ENCODE results near the gene CYS1. TPM values are rescaled to one million over a fixed set of nuclear protein-coding genes. Genes with fewer than 3 reads are reported as not detected.
A peak's percentile ranks its signal among the peaks of the same experiment; 100 is the strongest.

The CYS1 gene
- total RNA-seq, 1 experiment from 2014 or later = 1.2 TPM

GRCh38 chr2:10097352-10098148 lies 17.3 kb upstream of the CYS1 start:
- ATAC-seq = peak; percentile 96
- Mint-ChIP-seq H3K27me3 (ENCODE audit: low read depth) (peaks cover under 1% of the 10 kb centered on the region; the same call in 1 of the 2 replicates), H3K9me3 (peaks cover 3% of the 10 kb centered on the region), H3K4me3 (no peak overlapping the region), H3K27ac (no peak overlapping the region), H3K4me1 (peaks cover 31% of the 10 kb centered on the region), H3K36me3 (no peaks in the 10 kb centered on the region)
- POLR2A ChIA-PET = interaction anchor here (0.5 to 1.1 kb wide), 3 partner anchors 25 to 697 kb away, joined by 4 to 5 read pairs (median 5); no protein-coding TSS in a partner anchor
- CTCF ChIA-PET = interaction anchor here (0.5 to 3.9 kb wide), 54 partner anchors 9 to 846 kb away, joined by 3 to 166 read pairs (median 5); partner anchors contain the start of genes CYS1 and KLF11
- peak; percentile 85; the same call in 1 of the 2 replicates for TF ChIP-seq CTCF (IDR thresholded peaks at IDR 0.05)
- no peak for TF ChIP-seq ZNF671 (CRISPR knock-in tag; IDR thresholded peaks at IDR 0.05)
- DNase-seq (ENCODE audit: low spot score) = peak; percentile 82

GRCh38 chr2:10096641-10097040 lies 16.4 kb upstream of the CYS1 start:
- peaks cover 31% of the 10 kb centered on the region for H3K4me1 Mint-ChIP-seq
- CTCF ChIA-PET = interaction anchor here (0.5 to 3.9 kb wide), 50 partner anchors 10 to 845 kb away, joined by 3 to 166 read pairs (median 5); partner anchors contain the start of genes CYS1 and KLF11
- no peak for DNase-seq (ENCODE audit: low spot score)
- peaks cover 8% of the 10 kb centered on the region for H3K27me3 Mint-ChIP-seq (ENCODE audit: low read depth)
- ATAC-seq = no peak
- POLR2A ChIA-PET = interaction anchor here (0.5 to 1.1 kb wide), 2 partner anchors 24 to 697 kb away, joined by 4 to 5 read pairs; no protein-coding TSS in a partner anchor
- no peak overlapping the region for H3K27ac Mint-ChIP-seq
- TF ChIP-seq RORB (CRISPR knock-in tag; IDR thresholded peaks at IDR 0.05) (no peak), JAZF1 (CRISPR knock-in tag; IDR thresholded peaks at IDR 0.05) (no peak), ZNF671 (CRISPR knock-in tag; IDR thresholded peaks at IDR 0.05) (no peak), ZNF423 (CRISPR knock-in tag; IDR thresholded peaks at IDR 0.05) (no peak), ZNF219 (CRISPR knock-in tag; IDR thresholded peaks at IDR 0.05; ENCODE audit: borderline replicate concordance) (no peak), ZNF532 (CRISPR knock-in tag; IDR thresholded peaks at IDR 0.05; ENCODE audit: borderline replicate concordance) (no peak), ZNF512 (CRISPR knock-in tag; IDR thresholded peaks at IDR 0.05; ENCODE audit: borderline replicate concordance) (no peak), MYBL2 (CRISPR knock-in tag; IDR thresholded peaks at IDR 0.05) (no peak)
- H3K36me3 Mint-ChIP-seq = no peaks in the 10 kb centered on the region
- peaks cover 10% of the 10 kb centered on the region for H3K9me3 Mint-ChIP-seq
- no peak overlapping the region for H3K4me3 Mint-ChIP-seq

- DNase-seq (ENCODE audit: low spot score) (no peak), ATAC-seq (no peak)
- Mint-ChIP-seq H3K36me3 (no peaks in the 10 kb centered on the region), H3K4me3 (no peak overlapping the region), H3K9me3 (peaks cover 10% of the 10 kb centered on the region), H3K27ac (no peak overlapping the region), H3K4me1 (peaks cover 31% of the 10 kb centered on the region), H3K27me3 (ENCODE audit: low read depth) (peaks cover 8% of the 10 kb centered on the region)
- CTCF ChIA-PET = interaction anchor here (1.1 to 3.9 kb wide), 8 partner anchors 9 to 314 kb away, joined by 3 to 166 read pairs (median 9); partner anchors contain the start of gene CYS1
- POLR2A ChIA-PET = interaction anchor here (0.8 kb wide), 1 partner anchor 16 kb away, joined by 3 read pairs; no protein-coding TSS in a partner anchor
- TF ChIP-seq USF1 (CRISPR knock-in tag; IDR thresholded peaks at IDR 0.05) (no peak), MAX (CRISPR knock-in tag; IDR thresholded peaks at IDR 0.05) (no peak), USF2 (CRISPR knock-in tag; IDR thresholded peaks at IDR 0.05) (no peak), NFATC4 (CRISPR knock-in tag; IDR thresholded peaks at IDR 0.05) (no peak), IRF2 (CRISPR knock-in tag; IDR thresholded peaks at IDR 0.05; ENCODE audit: borderline replicate concordance, low read depth) (no peak), ETV6 (CRISPR knock-in tag; IDR thresholded peaks at IDR 0.05) (no peak), ATF1 (CRISPR knock-in tag; IDR thresholded peaks at IDR 0.05) (no peak), FOXP4 (CRISPR knock-in tag; IDR thresholded peaks at IDR 0.05) (no peak)
These were observed 15.0 kb upstream of the CYS1 start for GRCh38 chr2:10095175-10095574.
